Measurements from ENCODE around the gene ANO9. TPM values are rescaled to one million over a fixed set of nuclear protein-coding genes. Genes with fewer than 3 reads are reported as not detected.

Gene ANO9
- total RNA-seq, 4 donors from 2014 or later, result 0.11 to 0.42 (median 0.32) TPM; not detected in 1

GRCh38 chr11:475941-476340, 34.1 kb upstream of the ANO9 start:
- H3K4me1 ChIP-seq, result peaks cover 0 to 6% (median 3%) of the 10 kb centered on the region in 4 donors
- WGBS, result 93% methylated on average over 5 of the region's 9 CpGs
- H3K4me3 ChIP-seq, result no peak overlapping the region
- H3K9me3 ChIP-seq, result no peaks in the 10 kb centered on the region
- H3K36me3 ChIP-seq, result peaks cover 0 to 18% (median 13%) of the 10 kb centered on the region in 4 donors
- no peak for DNase-seq (ENCODE audit: extremely low spot score)
- no peak for TF ChIP-seq POLR2AphosphoS5 (IDR thresholded peaks at IDR 0.05)
- TF ChIP-seq, protein P1, sequence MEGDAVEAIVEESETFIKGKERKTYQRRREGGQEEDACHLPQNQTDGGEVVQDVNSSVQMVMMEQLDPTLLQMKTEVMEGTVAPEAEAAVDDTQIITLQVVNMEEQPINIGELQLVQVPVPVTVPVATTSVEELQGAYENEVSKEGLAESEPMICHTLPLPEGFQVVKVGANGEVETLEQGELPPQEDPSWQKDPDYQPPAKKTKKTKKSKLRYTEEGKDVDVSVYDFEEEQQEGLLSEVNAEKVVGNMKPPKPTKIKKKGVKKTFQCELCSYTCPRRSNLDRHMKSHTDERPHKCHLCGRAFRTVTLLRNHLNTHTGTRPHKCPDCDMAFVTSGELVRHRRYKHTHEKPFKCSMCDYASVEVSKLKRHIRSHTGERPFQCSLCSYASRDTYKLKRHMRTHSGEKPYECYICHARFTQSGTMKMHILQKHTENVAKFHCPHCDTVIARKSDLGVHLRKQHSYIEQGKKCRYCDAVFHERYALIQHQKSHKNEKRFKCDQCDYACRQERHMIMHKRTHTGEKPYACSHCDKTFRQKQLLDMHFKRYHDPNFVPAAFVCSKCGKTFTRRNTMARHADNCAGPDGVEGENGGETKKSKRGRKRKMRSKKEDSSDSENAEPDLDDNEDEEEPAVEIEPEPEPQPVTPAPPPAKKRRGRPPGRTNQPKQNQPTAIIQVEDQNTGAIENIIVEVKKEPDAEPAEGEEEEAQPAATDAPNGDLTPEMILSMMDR (IDR thresholded peaks at IDR 0.05), result no peak
- no peak for TF ChIP-seq POLR2A (IDR thresholded peaks at IDR 0.05; ENCODE audit: low read depth)
- TF ChIP-seq EP300 (IDR thresholded peaks at IDR 0.05), result no peak
- intact Hi-C loops (cut with DNase I), result no loop called here
- no peaks in the 10 kb centered on the region for H3K27me3 ChIP-seq
- H3K27ac ChIP-seq (replicated peaks in 1 of 4), result no peak overlapping the region

GRCh38 chr11:474914-475506, 33.2 kb upstream of the ANO9 start:
- TF ChIP-seq POLR2A (IDR thresholded peaks at IDR 0.05; ENCODE audit: low read depth), result no peak
- no peak for TF ChIP-seq POLR2AphosphoS5 (IDR thresholded peaks at IDR 0.05)
- TF ChIP-seq, protein P1 (IDR thresholded peaks at IDR 0.05), result no peak
- TF ChIP-seq EP300 (IDR thresholded peaks at IDR 0.05), result no peak
- intact Hi-C loops (cut with DNase I), result no loop called here
- H3K36me3 ChIP-seq, result peaks cover 0 to 12% (median 9%) of the 10 kb centered on the region in 4 donors
- no peak overlapping the region for H3K4me3 ChIP-seq
- no peaks in the 10 kb centered on the region for H3K27me3 ChIP-seq
- peaks cover 9 to 14% (median 13%) of the 10 kb centered on the region in 4 donors for H3K4me1 ChIP-seq
- 93% methylated on average over 48 of the region's 48 CpGs for WGBS
- DNase-seq (ENCODE audit: extremely low spot score), result no peak
- no peak overlapping the region for H3K27ac ChIP-seq (replicated peaks in 1 of 4)
- no peaks in the 10 kb centered on the region for H3K9me3 ChIP-seq

- Histone ChIP-seq H3K4me3 (no peak overlapping the region), H3K27ac (replicated peaks in 1 of 4) (no peak overlapping the region), H3K27me3 (no peaks in the 10 kb centered on the region), H3K36me3 (peaks cover 0 to 9% (median 4%) of the 10 kb centered on the region in 4 donors), H3K9me3 (no peaks in the 10 kb centered on the region), H3K4me1 (peaks cover 17 to 23% (median 20%) of the 10 kb centered on the region in 4 donors)
- intact Hi-C loops (cut with DNase I), result no loop called here
- DNase-seq (ENCODE audit: extremely low spot score), result no peak
- WGBS, result 94% methylated on average over 22 of the region's 22 CpGs
- TF ChIP-seq, protein P1 (IDR thresholded peaks at IDR 0.05), result no peak
- no peak for TF ChIP-seq EP300 (IDR thresholded peaks at IDR 0.05)
- no peak for TF ChIP-seq POLR2AphosphoS5 (IDR thresholded peaks at IDR 0.05)
- TF ChIP-seq POLR2A (IDR thresholded peaks at IDR 0.05; ENCODE audit: low read depth), result no peak
These were observed 32.4 kb upstream of the ANO9 start for GRCh38 chr11:473962-474785.

DNA sequence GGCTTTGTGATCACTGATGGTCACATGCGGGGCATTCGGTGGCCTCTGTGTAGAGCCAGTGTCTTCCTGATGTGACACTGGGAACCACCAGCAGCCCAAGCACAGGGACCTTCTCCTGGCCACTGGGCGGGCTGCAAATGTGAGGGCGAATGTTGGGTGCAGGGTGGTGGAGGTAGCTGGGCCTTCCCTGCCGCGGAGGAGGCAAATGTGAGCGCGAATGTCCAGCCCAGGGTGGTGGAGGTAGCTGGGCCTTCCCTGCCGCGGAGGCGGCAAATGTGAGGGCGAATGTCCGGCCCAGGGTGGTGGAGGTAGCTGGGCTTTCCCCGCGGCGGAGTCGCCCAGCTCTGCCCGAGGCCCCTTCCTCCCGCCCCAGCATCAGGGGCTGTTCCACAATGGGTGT, 31.6 kb upstream of the ANO9 start:
- Histone ChIP-seq H3K27ac (replicated peaks in 1 of 4) (no peak overlapping the region), H3K9me3 (no peaks in the 10 kb centered on the region), H3K4me1 (peaks cover 18 to 30% (median 27%) of the 10 kb centered on the region in 4 donors), H3K36me3 (peaks cover 0 to 5% (median 0%) of the 10 kb centered on the region in 4 donors), H3K27me3 (no peaks in the 10 kb centered on the region), H3K4me3 (no peak overlapping the region)
- no peak for TF ChIP-seq POLR2A (IDR thresholded peaks at IDR 0.05; ENCODE audit: low read depth)
- TF ChIP-seq POLR2AphosphoS5 (IDR thresholded peaks at IDR 0.05), result no peak
- TF ChIP-seq, protein P1 (IDR thresholded peaks at IDR 0.05), result no peak
- no peak for TF ChIP-seq EP300 (IDR thresholded peaks at IDR 0.05)
- DNase-seq (ENCODE audit: extremely low spot score), result no peak
- intact Hi-C loops (cut with DNase I), result no loop called here
- 92% methylated on average over 15 of the region's 19 CpGs for WGBS

Measured in esophagus muscularis mucosa (tissue), 4 donors.